ENCODE results near the gene CENPS.

DNA sequence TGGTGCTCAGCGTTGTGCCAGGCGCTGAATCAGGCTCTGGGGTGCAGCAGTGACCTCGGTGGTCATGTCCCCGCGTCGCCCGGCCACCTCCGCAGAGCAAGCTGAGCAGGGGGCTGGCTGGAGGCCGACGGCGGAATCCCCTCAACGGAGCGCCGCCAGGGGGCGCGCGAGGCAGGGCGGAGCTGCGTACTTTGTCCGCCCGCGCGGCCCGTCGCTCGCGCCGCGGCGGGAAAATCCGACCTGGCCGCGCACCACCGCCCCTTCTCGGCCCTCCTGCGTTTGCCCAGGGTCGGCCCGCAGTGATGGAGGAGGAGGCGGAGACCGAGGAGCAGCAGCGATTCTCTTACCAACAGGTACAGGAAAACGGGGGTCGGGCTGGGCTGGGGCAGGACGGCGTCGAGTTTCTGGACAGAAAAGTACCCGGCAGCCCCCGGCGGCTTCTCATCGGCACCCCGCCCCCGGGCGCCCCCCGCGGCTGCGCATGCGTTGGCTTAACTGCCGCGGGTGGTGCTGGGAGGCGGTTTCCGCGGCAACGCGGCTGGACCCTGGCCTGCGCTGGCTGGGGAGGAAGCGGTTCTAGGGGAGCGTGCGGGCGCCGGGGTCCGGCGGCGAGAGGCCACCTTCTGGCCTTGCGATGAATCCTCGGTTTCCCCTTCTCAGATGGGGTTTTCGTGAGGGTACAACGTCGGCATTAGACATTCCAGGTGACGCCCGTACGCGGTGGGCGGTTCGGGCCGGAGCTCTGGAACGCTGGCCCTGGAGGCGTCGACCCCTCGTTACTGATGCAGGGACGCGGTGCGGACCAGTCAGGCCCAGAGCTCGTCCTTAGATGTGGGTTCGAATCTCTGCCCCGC lies at the start of gene CENPS:
- TF ChIP-seq, protein P1, sequence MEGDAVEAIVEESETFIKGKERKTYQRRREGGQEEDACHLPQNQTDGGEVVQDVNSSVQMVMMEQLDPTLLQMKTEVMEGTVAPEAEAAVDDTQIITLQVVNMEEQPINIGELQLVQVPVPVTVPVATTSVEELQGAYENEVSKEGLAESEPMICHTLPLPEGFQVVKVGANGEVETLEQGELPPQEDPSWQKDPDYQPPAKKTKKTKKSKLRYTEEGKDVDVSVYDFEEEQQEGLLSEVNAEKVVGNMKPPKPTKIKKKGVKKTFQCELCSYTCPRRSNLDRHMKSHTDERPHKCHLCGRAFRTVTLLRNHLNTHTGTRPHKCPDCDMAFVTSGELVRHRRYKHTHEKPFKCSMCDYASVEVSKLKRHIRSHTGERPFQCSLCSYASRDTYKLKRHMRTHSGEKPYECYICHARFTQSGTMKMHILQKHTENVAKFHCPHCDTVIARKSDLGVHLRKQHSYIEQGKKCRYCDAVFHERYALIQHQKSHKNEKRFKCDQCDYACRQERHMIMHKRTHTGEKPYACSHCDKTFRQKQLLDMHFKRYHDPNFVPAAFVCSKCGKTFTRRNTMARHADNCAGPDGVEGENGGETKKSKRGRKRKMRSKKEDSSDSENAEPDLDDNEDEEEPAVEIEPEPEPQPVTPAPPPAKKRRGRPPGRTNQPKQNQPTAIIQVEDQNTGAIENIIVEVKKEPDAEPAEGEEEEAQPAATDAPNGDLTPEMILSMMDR (conservative IDR thresholded peaks at IDR 0.05 in 1 of 2, IDR thresholded peaks at IDR 0.05 in 1 of 2; ENCODE audit: extremely low read depth in 1 of 2, insufficient read depth in 1 of 2, low read depth in 1 of 2, low read length in 2 of 2) = peak; percentile 65 to 89
- no peak for TF ChIP-seq EZH2 (IDR thresholded peaks at IDR 0.05; ENCODE audit: borderline replicate concordance, low read length)

All from mammary epithelial cell (primary cell).